Ureter (tissue), 1 donor: ENCODE data around the gene PMEPA1. TPM values are rescaled to one million over a fixed set of nuclear protein-coding genes. Genes with fewer than 3 reads are reported as not detected.

Experiments
- DNase-seq: peaks from one replicate; pipeline ENCODE4 v3.0.0-alpha.2; 2020; ENCODE audit warnings: low spot score
- total RNA-seq: library from RNA; stranded (reverse); gene quantifications from one replicate; pipeline ENCODE4 v1.2.4, GENCODE V29; 2023
- donor health status: DM: yes; HTN: yes; CAD: no.

PMEPA1 gene, protein sequence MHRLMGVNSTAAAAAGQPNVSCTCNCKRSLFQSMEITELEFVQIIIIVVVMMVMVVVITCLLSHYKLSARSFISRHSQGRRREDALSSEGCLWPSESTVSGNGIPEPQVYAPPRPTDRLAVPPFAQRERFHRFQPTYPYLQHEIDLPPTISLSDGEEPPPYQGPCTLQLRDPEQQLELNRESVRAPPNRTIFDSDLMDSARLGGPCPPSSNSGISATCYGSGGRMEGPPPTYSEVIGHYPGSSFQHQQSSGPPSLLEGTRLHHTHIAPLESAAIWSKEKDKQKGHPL
- total RNA-seq, result 15.2 TPM

DNA sequence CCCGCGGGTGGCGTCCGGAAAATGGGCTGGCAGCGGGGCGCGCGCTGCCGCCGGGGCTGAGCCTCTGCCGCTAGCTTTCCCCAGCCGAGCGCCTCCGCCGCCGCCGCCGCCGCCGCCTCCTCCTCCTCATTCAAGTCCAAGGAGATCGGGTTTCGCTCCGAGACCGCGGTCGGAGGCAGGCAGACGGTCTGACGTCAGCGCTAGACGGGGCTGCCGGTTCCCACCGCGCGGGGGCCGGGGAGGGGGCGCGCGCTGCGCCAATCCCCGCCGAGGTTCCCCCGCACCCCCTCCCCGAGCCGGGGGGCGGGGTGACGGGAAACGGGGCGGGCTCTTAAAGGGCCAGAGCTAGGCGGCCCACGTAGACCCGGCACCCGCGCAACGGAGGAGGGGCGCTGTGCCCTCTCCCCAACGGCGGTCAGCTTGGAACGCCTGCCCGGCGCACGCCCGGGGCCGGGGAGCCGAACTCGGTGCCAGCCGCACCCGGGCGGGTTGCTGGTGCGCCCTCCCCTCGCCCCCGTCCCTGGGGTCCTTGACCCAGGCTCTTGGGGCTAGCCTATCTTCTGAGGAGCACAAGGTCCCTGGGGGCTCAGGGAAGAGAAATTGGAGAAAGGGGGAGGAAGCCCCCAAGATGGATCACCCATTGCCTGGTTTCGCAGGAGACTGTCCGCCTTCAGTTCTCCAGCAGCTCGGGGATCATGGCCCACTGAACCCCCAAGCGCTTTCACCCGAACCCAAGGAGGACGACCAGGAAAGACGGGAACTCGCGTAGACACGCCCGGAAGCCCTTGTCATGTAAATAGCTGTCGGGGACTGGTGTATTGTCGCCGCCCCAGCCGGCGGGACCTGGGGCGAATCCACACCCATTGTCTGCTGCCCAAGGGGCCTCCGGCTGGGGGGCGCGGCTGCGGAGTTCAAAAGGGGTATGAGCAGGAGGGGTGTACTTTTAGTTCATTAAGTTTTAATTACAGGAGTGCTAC is at the start of gene PMEPA1:
Gene PMEPA1 (minus strand): TSS at position 193 of the 977 bp plus-strand sequence. CDS start 433 bp downstream, outside the sequence.
- peak; percentile 94 for DNase-seq

DNA sequence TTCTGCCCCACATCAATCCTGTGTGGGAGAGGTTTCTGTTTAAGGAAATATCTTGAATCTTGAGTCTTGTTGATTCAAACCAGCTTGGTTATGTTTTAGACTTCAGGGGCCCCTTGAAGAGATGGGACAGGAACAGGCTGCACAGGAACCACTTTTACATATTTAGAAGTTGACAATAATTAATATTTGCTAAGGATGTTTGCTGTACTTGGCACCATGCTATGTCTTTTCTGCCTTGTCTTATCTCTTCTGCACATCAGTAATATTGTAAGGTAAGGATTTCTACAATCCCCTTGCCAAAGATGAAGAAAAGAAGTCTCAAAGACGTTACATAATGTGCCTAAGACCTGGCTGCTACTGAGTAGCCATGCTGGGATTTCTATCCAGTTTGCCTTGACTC is 48.0 kb upstream of the PMEPA1 start:
- no peak for DNase-seq

DNA sequence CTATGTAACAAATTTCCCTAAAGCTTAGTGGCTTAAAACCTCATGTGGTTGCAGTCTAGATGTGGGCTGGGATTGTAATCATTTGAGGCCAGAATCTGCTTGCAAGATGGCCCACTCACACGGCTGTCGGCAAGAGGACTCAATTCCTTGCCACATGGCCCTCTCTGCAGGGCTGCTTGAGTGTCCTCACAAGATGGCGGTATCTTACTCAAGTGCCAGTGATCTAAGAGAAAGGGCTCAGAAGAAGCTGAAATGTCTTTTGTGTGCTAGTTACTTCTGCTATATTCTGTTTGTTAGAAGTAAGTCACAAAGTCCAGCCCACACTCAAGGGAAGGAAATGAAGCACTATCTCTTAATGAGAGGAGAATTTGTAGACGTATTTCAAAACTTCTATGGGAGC is 47.1 kb upstream of the PMEPA1 start:
- no peak for DNase-seq

DNA sequence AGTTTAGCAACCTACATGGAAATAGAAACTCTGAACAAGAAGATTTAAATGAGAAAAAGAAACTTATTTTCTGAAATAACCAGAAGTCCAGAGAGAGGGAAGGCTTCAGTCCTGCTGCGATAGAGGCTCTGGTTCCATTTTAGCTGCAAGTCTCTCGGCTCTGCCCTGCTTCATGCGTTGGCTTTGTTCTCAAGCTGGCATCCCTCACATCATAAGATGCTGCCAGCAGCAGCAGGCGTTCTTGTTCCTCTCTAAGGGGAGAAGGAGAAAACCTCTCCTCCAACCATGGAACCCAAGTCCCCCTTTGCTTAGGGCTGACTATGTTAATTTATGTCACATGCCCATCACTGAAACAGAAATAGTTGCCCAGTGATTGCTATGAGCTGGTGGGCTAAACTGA is 46.4 kb upstream of the PMEPA1 start:
- DNase-seq, result no peak

DNA sequence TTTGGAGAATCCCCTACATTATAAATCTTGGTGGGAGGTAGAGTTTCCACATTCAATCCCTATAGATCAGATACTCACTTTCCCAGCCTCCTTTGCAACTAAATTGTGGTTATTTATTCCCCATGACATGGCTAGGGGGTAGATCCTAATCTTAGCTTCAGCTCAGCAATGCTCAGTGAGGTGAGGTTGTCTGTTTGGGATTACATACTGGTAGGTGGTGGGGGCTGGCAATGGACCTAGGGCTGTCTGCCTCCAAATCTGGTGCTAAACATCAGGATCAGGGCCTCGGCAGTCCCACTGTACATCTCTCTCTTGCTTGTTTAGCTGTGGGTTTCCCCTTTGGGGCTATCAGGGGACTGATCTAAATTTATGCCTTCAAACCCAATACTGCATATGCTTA is 45.8 kb upstream of the PMEPA1 start:
- DNase-seq, result no peak

DNA sequence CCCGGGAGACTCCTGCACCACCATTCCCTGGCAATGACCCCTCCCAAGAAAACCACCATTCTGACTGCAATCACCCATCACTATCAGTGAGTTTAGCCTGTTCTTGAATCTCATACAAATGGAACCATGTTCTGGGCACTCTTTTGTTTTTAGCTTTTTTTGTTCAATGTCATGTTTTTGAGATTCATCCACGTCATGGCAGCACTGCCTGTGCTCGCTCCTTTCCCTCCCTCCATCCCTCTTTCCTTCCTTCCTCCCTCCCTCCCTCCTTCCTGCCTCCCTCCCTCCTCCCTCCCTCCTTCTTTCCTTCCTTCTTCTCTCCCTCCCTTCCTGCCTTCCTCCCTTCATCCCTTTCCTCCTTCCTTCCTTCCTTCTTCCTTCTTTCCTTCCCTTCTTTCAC is 44.4 kb upstream of the PMEPA1 start:
- DNase-seq, result no peak

DNA sequence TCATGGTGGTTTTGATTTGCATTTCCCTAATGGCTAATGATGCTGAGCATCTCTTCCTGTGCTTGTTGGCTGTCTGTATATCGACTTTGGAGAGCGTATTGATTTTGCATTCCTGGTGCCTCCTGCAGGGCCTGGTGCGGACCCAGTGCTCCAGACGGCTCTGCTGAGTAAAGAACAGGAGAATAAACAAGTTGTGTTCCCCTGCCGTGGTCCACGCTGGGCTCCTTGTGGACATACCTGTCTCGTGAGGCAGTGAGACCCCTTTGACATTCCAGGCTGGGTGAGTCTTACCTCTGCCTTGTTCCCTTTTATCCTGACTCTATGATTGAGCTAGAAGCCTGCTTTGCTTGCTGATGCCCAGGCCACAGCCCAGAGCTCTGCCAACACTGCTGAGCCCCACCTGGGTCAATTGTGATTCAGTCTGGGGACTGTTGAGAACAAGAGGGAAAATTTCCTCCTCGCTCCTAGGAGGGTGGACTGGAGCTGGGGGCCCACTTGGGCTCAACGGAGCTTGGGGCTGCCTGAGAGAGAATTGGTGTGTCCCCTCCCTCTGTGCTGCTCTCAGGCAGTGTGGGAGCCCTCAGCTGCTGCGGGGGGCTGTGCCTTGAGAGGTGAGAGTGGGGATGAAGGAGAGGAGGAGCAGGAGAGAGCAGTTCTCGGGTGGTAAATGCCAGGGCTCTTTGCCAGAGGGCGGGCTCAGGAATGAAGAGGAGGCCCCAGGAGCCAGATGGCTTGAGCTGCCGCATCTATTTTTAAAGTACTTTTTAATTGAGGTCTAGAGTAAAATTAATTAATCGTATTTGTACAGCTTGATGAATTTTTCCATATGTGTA is 43.7 kb upstream of the PMEPA1 start:
- no peak for DNase-seq

DNA sequence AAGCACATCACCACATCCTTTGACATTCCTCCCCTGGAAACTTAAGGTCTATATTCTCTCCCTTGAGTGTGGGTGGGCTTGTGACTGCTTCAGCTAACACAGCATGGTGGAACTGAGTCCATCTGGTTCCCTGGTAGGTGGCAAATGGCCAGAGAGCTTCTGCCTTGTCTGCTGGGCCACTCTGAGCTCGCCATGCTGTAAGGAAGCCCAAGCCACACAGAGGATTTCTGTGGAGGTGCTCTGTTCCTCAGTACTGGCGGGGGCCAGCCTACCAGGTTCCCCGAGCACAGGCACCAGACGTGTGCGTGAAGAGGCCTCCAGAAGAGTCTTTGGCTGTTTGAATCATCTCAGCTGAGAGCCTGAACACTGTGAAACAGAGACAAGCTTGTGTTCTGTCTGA is 41.6 kb upstream of the PMEPA1 start:
- DNase-seq, result no peak

DNA sequence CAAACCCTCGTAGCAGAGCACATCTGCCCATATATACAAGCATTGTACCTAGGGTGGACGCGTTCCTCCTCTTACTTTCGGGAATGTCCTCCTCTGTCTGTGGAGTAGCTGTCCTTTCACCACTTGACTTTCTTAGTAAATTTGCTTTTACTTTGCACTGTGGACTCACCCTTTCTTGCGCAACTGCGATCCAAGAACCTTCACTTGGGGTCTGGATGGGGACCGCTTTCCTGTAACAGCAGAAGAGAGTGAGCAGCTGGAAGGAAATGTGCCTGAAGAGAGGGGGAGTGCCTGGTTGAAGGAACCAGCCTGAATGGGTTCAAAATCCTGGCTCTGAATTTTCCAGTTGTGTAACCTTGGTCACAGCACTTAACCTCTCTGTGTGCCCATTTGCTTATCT is 40.1 kb upstream of the PMEPA1 start:
- DNase-seq, result no peak

DNA sequence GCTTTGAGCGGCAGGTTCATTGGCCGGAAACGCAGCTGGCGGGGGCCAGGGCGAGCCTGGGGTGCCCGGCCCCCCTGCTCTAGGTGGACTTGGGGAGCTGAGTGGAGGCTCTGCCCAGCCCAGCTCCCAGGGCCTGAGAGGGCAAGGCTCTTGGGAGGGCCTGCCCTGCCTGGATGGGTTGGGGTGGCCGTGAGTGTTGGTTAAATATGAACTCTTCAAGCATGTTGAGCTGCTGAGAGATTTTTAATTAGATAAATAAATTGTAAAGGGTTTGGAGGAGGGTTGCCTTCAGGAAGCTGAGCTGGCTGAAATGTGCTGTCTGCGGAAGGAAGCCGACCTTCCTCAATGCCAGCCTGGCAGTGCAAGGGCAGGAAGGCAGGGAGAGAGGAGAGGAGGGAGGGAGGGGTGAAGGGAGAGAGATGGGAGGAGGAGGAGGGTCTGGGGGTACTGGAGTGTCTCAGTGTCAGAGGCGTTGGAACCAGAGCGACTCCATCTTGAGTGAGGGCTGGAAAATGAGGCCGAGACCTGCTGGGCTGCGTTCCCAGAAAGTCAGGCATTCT is 39.4 kb upstream of the PMEPA1 start:
- no peak for DNase-seq

DNA sequence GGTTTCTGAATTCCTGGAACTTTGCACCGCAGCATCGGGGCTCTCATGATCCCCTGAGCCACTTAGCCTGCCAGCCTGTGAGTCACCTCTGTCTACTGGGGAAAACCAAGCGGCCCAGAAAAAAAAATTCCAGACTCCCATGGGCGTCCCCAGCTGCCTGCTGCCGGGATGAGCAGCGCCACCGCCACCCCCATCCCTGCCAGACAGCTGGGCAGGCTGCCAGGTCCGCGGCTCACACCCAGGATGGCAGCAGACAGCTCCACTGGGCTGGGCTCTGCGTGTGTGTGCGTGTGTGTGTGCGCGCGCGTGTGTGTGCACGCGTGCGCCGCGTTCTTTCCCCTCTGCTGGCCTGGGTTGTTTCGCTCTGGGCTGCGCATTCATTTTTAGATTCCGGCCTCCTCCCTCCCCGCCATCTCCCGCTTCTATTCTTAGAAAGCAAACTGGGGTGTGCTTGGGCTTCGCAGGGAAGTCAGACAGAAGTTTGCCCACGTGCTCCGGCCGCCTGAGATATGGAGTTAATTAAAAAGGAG is 38.9 kb upstream of the PMEPA1 start:
- peak; percentile 80 for DNase-seq

DNA sequence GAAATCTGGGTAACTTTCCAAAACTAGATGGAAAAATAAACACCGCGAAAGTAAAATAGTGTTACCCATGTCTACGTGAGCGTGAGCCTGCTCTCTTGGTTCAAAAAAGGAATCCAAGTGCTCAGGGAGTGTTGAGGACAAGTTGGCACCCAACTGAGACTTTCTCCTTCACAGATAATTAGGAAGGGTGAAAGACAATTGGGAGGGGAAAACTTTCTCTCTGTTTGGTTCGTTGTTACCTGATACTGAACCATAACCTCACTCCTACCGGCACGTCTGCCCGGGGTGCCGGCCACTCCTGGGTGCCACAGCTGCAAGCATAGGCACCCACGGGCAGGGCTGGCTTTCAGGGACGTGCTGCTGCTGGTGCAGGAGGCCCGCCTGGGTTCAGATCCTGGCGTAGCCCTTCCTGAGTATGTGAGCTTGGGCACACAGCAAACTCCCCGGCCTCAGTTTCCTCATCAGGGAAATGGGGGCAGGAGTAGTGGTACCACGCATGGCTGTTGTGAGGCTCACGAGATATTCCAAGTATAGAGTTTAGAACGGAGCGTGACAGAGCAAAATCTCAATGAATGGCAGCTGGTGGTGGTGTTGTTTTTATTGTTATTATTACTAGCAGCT is 38.2 kb upstream of the PMEPA1 start:
- no peak for DNase-seq

DNA sequence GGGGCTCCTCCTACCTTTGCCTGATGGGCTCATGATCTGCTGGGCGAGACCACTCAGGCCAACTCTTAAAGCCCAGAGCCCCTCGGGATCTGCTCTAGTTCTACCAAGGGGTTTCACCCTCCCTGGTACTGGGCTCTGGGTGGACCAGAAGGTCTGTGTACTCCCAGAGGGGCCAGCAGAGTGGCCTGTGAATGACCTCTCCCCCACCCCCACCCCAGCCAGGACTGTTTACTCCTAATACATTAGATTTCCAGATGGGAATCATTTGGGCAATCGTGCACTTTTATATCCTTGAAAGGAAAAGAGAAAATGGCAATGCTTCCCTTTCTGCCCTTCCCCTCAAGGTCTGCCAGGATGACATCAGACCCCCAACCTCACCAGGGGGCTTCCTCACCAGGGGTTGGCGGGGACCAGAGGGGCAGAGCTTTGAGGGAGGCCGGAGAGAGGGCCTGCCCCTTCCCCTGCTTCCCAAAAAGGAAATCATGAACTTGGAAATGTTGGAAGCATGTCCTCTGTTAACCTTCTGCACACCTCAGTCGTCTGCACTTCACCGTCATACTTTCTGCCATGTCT is 37.1 kb upstream of the PMEPA1 start:
- no peak for DNase-seq

DNA sequence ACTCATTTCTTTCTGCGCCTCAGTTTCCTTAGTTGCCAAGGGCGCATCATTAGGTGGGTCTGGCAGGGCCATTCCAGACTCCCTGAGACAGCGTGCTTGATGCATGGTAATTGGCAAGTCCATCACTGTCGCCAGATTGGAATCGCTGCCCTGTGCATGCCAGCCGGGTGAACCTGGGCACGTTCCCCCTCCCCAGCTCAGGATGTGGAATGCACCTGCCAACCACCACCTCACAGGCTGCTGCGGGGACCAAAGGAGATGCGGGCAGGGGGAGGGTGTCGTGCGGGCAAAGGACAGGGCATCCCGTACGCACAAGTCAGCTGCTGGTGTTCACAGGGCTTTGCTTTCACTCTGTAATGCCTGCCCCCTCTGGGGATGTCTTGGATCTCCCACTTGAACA is 36.4 kb upstream of the PMEPA1 start:
- DNase-seq, result no peak

DNA sequence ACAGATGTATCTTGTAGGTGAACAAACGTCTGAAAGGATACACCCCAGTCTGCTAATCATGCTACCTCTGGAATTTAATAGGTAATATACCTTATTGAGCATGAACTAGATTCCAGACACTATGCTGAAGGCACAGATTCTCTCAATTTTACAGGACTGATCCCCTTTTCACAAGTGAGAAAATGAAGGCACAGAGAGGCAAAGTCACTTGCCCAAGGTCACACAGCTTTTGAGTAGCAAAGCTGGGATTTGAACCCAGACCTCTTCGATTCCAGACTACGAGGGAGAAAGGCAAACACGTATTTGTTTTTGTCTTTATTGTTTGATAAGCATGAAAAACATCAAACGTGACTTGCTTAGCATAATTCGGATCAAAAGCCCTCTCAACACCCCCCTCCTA is 34.4 kb upstream of the PMEPA1 start:
- no peak for DNase-seq

DNA sequence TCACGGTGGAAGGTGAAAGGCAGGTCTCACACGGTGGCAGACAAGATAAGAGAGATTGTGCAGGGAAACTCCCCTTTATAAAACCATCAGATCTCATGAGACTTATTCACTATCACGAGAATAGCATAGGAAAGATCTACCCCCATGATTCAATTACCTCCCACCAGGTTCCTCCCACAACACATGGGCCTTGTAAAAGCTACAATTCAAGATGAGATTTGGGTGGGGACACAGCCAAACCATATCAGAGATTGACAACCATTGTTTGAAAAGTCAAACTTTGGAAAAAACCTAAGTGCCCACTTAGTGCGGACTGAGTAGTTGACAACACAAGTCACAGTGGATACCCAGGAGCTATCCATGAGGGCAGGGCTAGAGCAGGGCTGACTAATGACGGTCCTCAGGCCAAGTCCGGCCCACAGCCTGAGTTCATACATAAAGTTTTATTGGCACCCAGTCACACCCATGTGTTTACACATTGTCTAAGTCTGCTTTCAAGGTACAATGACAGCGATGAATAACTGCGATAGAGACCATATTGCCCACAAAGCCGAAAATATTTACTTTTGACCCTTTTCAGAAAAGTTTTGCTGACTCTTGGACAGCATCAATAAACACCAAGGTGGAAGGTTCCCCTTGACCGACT is 33.8 kb upstream of the PMEPA1 start:
- no peak for DNase-seq

DNA sequence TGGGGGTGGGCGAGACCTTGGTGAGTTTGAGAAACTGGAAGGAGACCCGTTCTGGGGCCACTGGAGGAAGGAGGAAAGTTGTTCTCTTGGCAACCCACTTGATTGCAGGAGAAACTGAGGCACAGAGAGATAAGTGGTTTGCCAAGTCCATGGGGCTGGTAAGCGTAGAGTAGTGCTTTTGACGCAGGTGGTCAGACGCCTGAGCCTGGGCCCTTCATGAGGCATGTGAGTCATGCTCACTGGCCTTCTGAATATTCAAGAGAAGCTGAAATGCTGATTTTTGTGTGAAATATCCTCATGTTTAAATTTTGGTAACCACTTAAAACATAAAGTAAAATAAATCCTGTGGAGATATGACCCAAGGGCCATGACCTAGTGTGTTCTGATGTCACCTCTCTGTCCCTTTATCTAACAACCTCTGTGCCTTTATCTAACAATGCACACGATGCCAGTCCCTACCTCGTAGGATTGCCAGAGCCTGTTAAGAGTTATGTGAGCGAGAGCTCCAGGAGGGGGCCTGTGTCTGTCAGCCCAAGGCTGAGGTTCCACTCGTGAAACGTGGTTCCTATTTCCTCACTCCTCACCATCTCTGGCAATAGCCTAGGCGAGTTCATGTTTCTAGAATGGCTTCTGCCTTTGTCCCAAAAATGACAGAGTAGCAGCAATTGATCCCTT is 32.8 kb upstream of the PMEPA1 start:
- DNase-seq, result no peak

DNA sequence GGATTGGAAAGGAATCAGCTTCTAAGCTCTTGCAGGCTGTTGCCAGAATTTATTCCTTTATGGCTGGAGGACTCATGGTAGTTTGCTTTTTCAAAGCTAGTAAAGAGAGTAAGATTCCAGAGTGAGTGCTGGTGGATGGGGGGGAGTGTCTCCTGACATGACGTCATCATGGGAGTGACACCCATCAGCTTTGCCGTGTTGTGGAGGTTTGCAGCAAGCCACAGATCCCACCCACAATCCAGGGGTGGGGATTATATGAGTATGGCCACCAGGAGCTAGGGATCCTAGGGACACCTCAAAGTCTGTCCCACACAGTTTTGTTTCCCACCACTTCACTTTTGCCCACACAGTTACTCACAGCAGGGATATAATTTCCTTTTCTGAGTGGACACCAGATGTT is 28.7 kb upstream of the PMEPA1 start:
- no peak for DNase-seq

DNA sequence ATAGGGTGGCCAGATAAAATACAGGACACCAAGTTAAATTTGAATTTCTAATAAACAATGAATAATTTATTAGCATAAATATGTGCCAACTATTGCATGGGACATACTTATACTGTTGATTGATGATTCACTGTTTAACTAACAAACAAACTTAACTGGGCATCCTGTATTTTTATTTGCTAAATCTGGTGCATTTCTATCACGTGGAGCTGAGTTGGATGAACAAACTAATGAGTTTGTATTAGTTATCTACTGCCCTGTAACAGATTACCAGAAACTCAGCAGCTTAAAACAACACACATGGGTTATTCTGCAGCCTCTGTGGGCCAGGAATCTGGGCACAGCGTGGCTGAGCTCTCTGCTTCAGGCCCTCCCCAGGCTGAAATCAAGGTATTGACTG is 28.2 kb upstream of the PMEPA1 start:
- DNase-seq, result no peak

DNA sequence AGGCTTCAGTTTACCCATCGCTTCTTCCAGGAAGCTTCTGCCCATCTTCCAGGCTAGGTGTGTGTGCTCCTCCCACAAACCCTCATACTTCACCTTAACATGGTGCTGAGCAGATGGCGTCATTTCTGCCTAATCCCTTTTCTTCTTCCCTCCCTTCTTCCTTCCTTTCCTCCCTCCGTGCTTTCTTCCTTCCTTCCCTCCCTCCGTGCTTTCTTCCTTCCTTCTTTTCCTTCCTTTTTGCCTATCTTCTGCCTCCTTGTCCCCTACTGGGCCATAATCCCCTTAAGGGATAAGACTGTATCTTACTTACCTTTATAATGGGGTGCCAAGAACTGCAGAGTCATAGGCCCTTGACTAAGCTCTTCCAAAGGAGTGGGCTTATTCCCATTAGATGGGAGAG is 27.5 kb upstream of the PMEPA1 start:
- DNase-seq, result no peak
